AG10803 (cell line): ENCODE results near the gene CCDC88C.
A peak's percentile ranks its signal among the peaks of the same experiment; 100 is the strongest.

Source experiments
- DNase-seq: peaks from one replicate; pipeline ENCODE4 v3.0.0; 2010; ENCODE audit warnings: low read depth
- H3K4me3 ChIP-seq: 2 replicates; pipeline ENCODE4 v1.5.1; 2011; ENCODE audit warnings: mild to moderate bottlenecking, low read length, control low read depth
- TF ChIP-seq, protein P1 (sequence below): conservative IDR thresholded peaks from 2 replicates; pipeline ENCODE4 v1.5.1; 2011; ENCODE audit warnings: mild to moderate bottlenecking, low read length, control low read depth, inconsistent platforms

Gene CCDC88C

DNA sequence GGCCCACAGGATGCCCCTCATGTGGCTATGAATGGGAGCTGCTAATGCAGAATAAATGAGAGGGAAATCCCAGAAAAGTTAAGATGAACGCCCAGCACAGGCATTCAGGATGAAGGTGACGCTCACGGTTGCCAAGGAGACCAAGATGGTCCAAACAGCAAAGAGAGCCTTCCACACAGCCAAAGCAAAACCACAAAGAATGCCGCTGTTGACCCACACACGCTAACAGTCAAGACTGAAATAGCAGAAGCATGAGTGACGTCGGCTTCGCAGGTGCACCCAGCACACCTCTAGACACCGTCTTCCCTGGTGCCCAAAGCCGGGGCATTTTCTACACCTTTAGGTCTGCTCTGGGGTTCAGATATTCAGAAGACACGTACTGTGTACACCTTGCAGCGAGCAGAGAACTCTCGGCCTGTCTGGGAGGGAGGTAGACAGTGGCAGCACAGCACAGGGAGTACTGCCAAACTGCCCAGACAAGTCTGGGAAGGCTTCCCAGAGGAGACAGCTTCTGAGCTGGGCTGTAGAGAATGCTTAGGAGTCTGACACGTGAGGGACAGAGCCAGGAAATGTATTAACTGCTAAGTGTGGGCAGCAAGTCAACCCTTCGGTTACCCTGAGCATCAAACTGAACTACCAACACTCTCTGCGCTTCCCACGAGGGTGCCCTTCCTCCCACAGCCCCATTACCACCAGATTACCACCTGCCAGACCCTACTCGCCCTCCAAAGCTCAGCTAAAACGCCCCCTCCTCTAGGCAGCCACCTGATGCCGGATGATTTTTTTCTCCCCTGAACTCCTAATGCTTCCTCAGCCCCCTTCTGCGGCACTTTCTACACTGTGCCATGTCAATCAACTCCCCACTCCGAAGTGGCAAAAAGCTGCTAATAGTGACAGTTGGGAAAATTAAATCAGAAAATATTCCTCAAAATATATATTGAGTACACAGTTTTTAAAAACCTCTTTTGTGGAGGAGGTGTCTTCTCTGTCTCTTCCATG, 50.1 kb downstream of the CCDC88C start:
- TF ChIP-seq, protein P1, sequence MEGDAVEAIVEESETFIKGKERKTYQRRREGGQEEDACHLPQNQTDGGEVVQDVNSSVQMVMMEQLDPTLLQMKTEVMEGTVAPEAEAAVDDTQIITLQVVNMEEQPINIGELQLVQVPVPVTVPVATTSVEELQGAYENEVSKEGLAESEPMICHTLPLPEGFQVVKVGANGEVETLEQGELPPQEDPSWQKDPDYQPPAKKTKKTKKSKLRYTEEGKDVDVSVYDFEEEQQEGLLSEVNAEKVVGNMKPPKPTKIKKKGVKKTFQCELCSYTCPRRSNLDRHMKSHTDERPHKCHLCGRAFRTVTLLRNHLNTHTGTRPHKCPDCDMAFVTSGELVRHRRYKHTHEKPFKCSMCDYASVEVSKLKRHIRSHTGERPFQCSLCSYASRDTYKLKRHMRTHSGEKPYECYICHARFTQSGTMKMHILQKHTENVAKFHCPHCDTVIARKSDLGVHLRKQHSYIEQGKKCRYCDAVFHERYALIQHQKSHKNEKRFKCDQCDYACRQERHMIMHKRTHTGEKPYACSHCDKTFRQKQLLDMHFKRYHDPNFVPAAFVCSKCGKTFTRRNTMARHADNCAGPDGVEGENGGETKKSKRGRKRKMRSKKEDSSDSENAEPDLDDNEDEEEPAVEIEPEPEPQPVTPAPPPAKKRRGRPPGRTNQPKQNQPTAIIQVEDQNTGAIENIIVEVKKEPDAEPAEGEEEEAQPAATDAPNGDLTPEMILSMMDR: no peak
- no peak for DNase-seq
- H3K4me3 ChIP-seq: no peak overlapping the region

DNA sequence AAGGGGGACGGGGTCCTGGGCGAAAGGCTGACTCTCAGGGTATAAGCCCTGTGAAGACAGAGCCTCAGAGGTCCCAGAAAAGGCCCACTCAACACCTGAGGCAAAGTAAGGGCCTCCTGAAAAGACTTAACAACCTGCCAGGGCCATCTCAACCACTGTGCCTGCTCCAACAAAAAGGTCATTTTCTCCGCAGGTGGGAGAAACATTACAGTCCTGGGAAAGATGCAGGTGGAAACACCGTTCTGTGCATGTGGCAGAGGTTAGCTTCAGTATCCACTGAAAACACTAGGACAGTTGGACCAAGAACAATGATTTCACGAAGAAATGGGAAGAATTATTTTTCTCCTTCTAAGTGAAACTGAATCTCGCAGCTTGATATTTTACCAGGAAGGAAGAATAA, 50.9 kb downstream of the CCDC88C start:
- H3K4me3 ChIP-seq: no peak overlapping the region
- TF ChIP-seq, protein P1: no peak
- DNase-seq: no peak

DNA sequence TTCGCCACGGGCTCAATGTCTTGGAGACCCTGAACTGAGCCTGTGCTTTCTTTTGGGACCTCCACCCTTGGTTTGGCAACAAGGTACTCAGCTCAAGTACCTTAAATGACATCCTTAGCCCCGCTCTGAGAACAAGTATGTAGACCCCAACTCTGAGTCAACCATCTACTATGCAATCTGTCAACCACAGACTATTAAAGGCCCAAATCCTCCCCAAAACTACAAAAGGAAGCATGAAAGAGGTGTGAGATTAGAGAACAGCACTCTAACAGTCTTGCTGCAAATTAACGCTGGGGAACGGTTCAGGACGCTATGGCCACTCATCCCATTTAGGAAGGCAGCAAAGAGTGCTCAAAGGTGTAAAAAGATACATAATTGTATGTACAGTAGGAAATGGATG, 52.1 kb downstream of the CCDC88C start:
- TF ChIP-seq, protein P1: no peak
- no peak for DNase-seq
- H3K4me3 ChIP-seq: no peak overlapping the region

DNA sequence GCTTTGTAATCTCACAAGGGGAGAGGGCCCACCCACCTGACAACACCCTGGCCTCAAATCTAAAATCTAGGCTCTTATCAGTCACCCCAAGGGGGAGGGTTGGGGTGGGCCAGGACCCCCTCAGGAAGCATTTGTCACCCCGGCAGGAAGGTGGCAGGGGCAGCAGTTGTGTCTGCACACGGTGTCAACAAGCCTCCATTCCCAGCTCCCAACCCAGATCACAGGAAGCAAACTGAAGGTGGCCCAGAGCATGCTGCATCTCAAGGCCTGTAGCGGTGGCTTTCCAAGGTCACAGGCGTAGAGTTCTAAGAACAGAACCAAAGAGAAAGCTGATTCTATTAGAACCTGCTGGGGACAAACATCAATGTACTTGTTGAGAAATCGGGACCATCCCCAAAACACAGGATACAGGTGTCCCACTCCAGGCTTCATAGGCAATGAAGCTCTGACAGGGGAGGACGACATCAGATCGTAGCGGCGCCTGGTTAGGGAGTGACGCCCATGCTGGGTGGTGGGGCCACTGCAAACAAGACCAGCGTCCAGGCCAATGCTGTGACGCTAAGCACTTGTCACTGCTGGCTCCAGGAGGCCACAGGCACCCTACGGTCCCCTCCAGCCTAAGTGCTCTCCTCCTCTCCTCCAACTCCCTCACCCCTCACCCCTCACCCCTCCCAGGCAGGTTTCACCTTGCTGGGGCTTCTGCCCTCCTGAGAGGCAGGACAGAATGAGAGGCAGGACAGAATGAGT, 52.9 kb downstream of the CCDC88C start:
- H3K4me3 ChIP-seq: no peak overlapping the region
- no peak for DNase-seq
- TF ChIP-seq, protein P1: no peak

DNA sequence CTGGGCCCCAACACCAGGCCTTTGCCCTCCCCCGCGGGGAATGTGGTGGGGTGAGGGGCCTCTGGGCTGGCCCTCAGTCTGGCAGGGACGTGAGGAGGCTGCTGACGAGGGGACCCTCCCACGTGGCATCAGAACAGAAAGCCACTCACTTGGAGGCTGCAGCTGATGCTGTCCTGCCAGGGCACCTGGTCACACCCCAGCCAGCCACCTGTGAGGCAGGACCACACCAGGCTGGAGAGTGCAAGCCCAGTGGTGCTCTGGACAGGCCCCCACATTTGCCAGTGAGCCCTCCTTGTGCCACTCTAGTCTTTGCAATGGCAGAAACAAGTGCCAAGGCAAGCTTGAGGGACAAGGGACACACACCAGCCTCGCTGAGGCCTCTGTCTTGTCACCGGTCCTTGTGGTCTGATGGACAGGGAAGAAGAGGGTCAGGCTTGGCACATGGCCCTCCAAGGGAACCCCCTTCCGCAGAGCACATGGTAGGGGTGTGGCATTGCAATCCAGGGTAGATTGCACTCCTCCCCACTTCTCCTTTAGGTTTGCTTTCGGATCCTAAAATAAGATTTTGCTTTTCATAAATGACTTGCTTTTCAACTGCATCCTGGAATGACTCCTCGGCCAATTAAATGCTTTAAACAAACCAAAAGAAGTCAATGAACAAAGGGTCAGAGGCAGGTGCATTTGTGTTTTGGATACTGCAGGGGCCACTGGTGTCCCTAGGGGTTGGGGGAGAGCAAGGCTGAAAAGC, 53.7 kb downstream of the CCDC88C start:
- no peak overlapping the region for H3K4me3 ChIP-seq
- DNase-seq: no peak
- TF ChIP-seq, protein P1: no peak

DNA sequence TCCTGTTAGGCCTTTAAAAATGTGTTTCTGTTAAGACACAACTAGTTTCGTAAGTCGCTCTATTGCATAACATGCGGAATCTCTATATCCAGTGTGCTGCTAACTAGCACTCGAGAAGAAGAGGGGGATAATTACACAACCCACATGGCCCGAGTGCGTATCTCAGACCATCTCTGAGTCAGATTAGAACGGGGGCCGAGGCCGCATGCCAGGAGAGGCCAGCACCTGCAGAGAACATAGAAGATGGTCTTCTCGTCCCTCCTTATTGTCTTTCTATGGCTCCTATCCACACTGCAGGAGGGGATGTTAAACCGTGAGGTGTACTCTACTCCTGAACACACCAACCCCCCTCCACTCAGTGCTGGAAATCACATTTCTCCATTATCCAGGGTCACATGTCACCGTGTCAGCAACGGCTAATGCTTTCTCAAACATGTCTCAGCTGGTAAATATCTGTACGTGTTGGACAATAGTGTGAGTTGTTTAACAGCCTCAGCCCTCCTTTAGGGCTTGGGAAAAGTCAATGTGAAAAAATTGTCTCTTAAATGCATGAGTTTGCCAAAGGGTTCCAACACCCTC, 56.3 kb downstream of the CCDC88C start:
- peak; percentile 33 for DNase-seq
- TF ChIP-seq, protein P1: no peak
- H3K4me3 ChIP-seq: no peak overlapping the region
